Cardiac atrium fibroblast (primary cell): ENCODE data around the gene LEKR1. TPM values are rescaled to one million over a fixed set of nuclear protein-coding genes. Genes with fewer than 3 reads are reported as not detected.

Experiments
- total RNA-seq: library from RNA; depleted of rRNA; stranded (reverse); fragments of >200 nt; gene quantifications from 2 replicates; pipeline ENCODE4 v1.2.3, GENCODE V29; 2015

LEKR1 gene
- 1.3 TPM in 1 of 2 replicates, not detected in the other for total RNA-seq

GRCh38 chr3:156826144-156826895, at the start of gene LEKR1:
LEKR1 (plus strand) TSS chr3:156826353; CDS start chr3:156829330, 2,977 bp downstream.

Other genes with a start within 250 kb of the LEKR1 start
- 25.3 and 43.9 TPM in 2 replicates for gene TIPARP, start 151.8 kb upstream of the LEKR1 start, total RNA-seq